ENCODE measurements around the gene GABRP.

DNA sequence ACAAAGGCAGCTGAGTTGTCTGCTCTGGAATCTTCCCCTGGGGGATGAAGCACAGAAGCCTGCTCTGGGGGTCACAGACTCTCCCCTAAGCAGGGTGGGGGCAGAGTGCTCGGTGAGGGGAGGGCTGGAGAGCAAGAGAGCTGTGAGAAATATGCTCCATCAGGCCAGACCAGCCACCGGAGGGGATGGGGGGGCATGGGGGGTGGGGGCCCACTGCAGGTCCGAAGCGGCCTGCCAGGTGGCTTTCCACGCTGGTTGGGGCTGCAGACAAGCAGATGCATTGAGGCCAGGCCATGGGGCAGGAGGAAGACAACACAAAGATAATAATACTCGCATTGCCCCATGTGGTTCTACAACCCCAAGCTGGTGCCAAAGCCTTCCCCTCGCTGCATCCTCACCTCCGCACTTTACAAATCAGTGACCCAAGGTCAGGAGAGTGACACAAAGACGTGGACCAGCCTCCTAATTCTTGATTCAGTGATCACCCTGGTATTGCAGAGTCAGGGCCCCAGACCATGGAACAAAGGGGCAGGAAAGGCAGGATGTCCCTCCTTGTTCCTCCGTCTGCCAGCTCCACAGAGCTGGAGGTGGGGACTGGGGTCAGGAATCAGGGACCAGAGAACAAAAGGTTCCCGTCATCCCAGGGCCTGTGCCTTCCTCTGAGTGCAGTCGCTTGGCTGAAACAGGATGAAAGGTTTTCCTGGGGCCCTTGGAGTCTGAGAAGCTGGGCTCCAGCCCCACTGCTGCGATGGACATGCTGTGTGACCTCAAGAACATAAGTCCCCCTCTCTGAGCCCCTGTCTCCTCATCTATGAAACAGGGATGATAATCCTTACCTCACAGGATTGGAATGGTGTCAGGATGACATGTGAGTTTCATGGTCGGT, 37.2 kb upstream of the GABRP start:
- TF ChIP-seq BACH2 (CRISPR knock-in tag; IDR thresholded peaks at IDR 0.05; ENCODE audit: borderline replicate concordance) (no peak), ESRRG (CRISPR knock-in tag; IDR thresholded peaks at IDR 0.05) (no peak), RARB (CRISPR knock-in tag; IDR thresholded peaks at IDR 0.05) (no peak)
